Measurements from ENCODE around the gene PIK3C2G. TPM values are rescaled to one million over a fixed set of nuclear protein-coding genes. Genes with fewer than 3 reads are reported as not detected.

Gene PIK3C2G
- total and polyA plus RNA-seq, 2 of the 4 experiments (the other 2 are of a cell fraction) = not detected

DNA sequence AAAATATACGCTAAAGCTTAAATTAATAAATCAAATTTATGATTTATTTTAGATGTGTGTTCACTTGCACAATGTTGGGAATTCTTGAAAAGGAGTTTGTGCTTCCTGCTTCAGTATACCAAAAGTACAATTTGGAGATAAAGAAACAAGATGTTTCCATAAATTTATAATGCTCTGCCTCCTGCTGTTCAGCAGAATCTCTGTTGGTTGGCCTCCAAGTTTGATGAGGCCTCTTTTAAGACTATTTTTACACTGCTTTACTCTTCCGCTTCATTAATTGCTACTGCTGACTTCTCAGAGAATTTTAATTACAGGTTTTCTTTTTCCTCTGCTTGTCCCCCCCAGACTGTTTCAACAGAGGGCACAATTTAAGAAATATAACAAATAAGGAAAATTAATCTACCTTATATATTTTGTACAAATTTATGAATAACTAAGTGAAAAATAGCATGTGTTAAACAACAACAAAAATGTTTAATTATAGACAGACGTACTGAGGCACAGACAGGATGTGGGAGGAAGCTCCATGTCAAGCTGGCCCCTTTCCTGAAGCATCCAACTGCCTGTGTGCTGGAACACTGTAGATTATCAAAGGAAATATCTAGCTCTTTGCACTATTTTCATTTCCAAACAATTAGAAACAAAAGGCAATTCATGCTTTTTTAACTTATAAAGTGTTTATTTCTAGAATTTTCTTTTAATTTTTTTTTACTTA lies 83.9 kb downstream of the PIK3C2G start:
- ChIA-PET POLR2A (ENCODE audit: unreplicated experiment) (interaction anchor here (0.6 kb wide), 1 partner anchor 339 kb away, joined by 3 read pairs; no protein-coding TSS in a partner anchor), CTCF (interaction anchor here (1.0 to 1.5 kb wide), 2 partner anchors 14 to 25 kb away, joined by 3 to 4 read pairs; no protein-coding TSS in a partner anchor)
- Histone ChIP-seq H2AK5ac (ENCODE audit: low read depth, low read length) (no peak overlapping the region), H3K9me3 (ENCODE audit: control insufficient read depth, insufficient read depth, low read length) (no peaks in the 10 kb centered on the region), H3K14ac (replicated peaks; ENCODE audit: low read depth, low read length) (no peak overlapping the region), H3K27ac (ENCODE audit: insufficient read depth, low read length) (no peak overlapping the region), H3K18ac (ENCODE audit: low read depth, low read length) (no peak overlapping the region), H4K91ac (ENCODE audit: insufficient read depth, low read depth, low read length) (no peak overlapping the region), H3K79me1 (ENCODE audit: low read depth in 1 of 2, low read length in 2 of 2) (no peaks in the 10 kb centered on the region), H2AK9ac (replicated peaks; ENCODE audit: low read depth, low read length, poor library complexity) (no peak overlapping the region), H3K4me3 (ENCODE audit: insufficient read depth, low read depth, low read length) (no peak overlapping the region), H3K9me1 (ENCODE audit: insufficient read depth, low read length) (no peaks in the 10 kb centered on the region; the same call in 1 of the 2 replicates), H3K4me1 (ENCODE audit: control insufficient read depth, insufficient read depth, low read length) (no peaks in the 10 kb centered on the region; the same call in 1 of the 2 replicates), H3K4ac (ENCODE audit: low read depth, low read length) (no peak overlapping the region), H4K20me1 (ENCODE audit: insufficient read depth, low read length) (no peaks in the 10 kb centered on the region), H3K56ac (ENCODE audit: extremely low read depth, insufficient read depth, low read length) (no peak overlapping the region), H3K23ac (ENCODE audit: low read depth, low read length) (no peak overlapping the region), H2BK5ac (ENCODE audit: low read depth, low read length, poor library complexity, severe bottlenecking) (no peak overlapping the region), H2BK15ac (ENCODE audit: low read depth, low read length) (no peak overlapping the region), H3K9ac (ENCODE audit: low read depth, low read length) (no peak overlapping the region), H4K8ac (ENCODE audit: low read depth in 2 of 2, low read length in 2 of 2) (no peak overlapping the region; a peak in 1 of 4 replicates), H3K4me2 (ENCODE audit: low read depth, low read length) (peak overlapping the region; percentile 32; the same call in 1 of the 2 replicates), H3K36me3 (ENCODE audit: control insufficient read depth, insufficient read depth, low read length) (no peaks in the 10 kb centered on the region), H3K27me3 (ENCODE audit: control insufficient read depth, insufficient read depth, low read length) (no peaks in the 10 kb centered on the region), H2AFZ (replicated peaks; ENCODE audit: low read length, poor library complexity) (no peak overlapping the region), H4K5ac (ENCODE audit: low read depth, low read length) (no peak overlapping the region), H2BK120ac (ENCODE audit: low read depth, low read length) (no peak overlapping the region), H2BK20ac (ENCODE audit: low read depth, low read length) (no peak overlapping the region)
- DNase-seq = no peak
- ATAC-seq (ENCODE audit: low read depth) = no peak
- dilution Hi-C loops (cut with HindIII; ENCODE audit: low sequenced_read_pairs, unreplicated experiment) = no loop called here
- WGBS, 2 experiments (ENCODE audit: extremely low coverage in 2 of 2, insufficient read length in 1 of 2) = no CpG with 5 or more reads among the region's 3 CpGs
- in situ Hi-C loops (cut with MboI; ENCODE audit: low sequenced_read_pairs) = no loop called here
- intact Hi-C loops (cut with micrococcal nuclease) = no loop called here
- TF ChIP-seq, protein P1, sequence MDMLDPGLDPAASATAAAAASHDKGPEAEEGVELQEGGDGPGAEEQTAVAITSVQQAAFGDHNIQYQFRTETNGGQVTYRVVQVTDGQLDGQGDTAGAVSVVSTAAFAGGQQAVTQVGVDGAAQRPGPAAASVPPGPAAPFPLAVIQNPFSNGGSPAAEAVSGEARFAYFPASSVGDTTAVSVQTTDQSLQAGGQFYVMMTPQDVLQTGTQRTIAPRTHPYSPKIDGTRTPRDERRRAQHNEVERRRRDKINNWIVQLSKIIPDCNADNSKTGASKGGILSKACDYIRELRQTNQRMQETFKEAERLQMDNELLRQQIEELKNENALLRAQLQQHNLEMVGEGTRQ (IDR thresholded peaks at IDR 0.05; ENCODE audit: low read depth, low read length) = no peak
- TF ChIP-seq MAZ (IDR thresholded peaks at IDR 0.05; ENCODE audit: borderline replicate concordance, low read depth, low read length) = no peak
- no peak for TF ChIP-seq CHD1 (IDR thresholded peaks at IDR 0.05; ENCODE audit: low read depth, low read length)
- TF ChIP-seq MAFK (IDR thresholded peaks at IDR 0.05; ENCODE audit: low read depth, low read length) = no peak
- TF ChIP-seq SMC3 (IDR thresholded peaks at IDR 0.05; ENCODE audit: low read depth, low read length) = no peak
- TF ChIP-seq MXI1 (IDR thresholded peaks at IDR 0.05; ENCODE audit: borderline replicate concordance, low read depth, low read length) = no peak
- TF ChIP-seq NFE2L2 (IDR thresholded peaks at IDR 0.05; ENCODE audit: low read depth, low read length) = no peak
- TF ChIP-seq POLR2A (IDR thresholded peaks at IDR 0.05; ENCODE audit: low read depth, low read length) = no peak
- no peak for TF ChIP-seq RCOR1 (IDR thresholded peaks at IDR 0.05; ENCODE audit: insufficient replicate concordance, low read length)
- TF ChIP-seq, protein P2, sequence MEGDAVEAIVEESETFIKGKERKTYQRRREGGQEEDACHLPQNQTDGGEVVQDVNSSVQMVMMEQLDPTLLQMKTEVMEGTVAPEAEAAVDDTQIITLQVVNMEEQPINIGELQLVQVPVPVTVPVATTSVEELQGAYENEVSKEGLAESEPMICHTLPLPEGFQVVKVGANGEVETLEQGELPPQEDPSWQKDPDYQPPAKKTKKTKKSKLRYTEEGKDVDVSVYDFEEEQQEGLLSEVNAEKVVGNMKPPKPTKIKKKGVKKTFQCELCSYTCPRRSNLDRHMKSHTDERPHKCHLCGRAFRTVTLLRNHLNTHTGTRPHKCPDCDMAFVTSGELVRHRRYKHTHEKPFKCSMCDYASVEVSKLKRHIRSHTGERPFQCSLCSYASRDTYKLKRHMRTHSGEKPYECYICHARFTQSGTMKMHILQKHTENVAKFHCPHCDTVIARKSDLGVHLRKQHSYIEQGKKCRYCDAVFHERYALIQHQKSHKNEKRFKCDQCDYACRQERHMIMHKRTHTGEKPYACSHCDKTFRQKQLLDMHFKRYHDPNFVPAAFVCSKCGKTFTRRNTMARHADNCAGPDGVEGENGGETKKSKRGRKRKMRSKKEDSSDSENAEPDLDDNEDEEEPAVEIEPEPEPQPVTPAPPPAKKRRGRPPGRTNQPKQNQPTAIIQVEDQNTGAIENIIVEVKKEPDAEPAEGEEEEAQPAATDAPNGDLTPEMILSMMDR (conservative IDR thresholded peaks at IDR 0.05; ENCODE audit: low read depth, low read length) = no peak
- no peak for TF ChIP-seq FOS (IDR thresholded peaks at IDR 0.05; ENCODE audit: low read depth, low read length)
- no peak for TF ChIP-seq CEBPB (IDR thresholded peaks at IDR 0.05; ENCODE audit: low read depth, low read length)
- no peak for TF ChIP-seq BHLHE40 (IDR thresholded peaks at IDR 0.05; ENCODE audit: low read depth, low read length)
- BruUV-seq (replicated peaks) = no TSS peak

All from IMR-90 (cell line).